IMR-90 (cell line): ENCODE data around the gene UBAC1. TPM values are rescaled to one million over a fixed set of nuclear protein-coding genes. Genes with fewer than 3 reads are reported as not detected.

Experiments used
- ATAC-seq: fragments of 200-7000 bp; cut with Tn5 transposase; 2 replicates; pipeline ENCODE4 v1.9.1; 2020; ENCODE audit warnings: low read depth, mild to moderate bottlenecking, moderate library complexity
- BruUV-seq: library from RNA; stranded (reverse); fragments of 400-500 nt; replicated peaks from 2 replicates; lab custom pipeline; 2021; lab: Mats Ljungman, UMichigan
- CTCF ChIA-PET: fragments of 300-600 bp; formaldehyde crosslinking; extraction: SDS; loops from one replicate; lab custom pipeline; 2021; ENCODE audit warnings: antibody characterized with exemption; lab: Yijun Ruan, JAX
- POLR2A ChIA-PET: fragments of 300-600 bp; sonication (Branson Sonifier 250); formaldehyde crosslinking; loops from one replicate; lab custom pipeline; 2022; ENCODE audit warnings: antibody characterized with exemption; ENCODE audit not compliant: unreplicated experiment; lab: Charles Lee
- DNase-seq: peaks from one replicate; pipeline ENCODE4 v3.0.0; 2013
- H2AFZ ChIP-seq: replicated peaks from 2 replicates; pipeline ENCODE3; 2013; ENCODE audit warnings: low read length, mild to moderate bottlenecking; ENCODE audit not compliant: poor library complexity
- H2AK5ac ChIP-seq: 2 replicates; pipeline ENCODE4 v1.6.1; 2013; ENCODE audit warnings: low read depth, low read length, inconsistent platforms
- H2AK9ac ChIP-seq: replicated peaks from 2 replicates; pipeline ENCODE3; 2013; ENCODE audit warnings: mild to moderate bottlenecking, low read depth, low read length, moderate library complexity; ENCODE audit not compliant: poor library complexity
- H2BK120ac ChIP-seq: 2 replicates; pipeline ENCODE4 v1.6.1; 2013; ENCODE audit warnings: low read depth, low read length, inconsistent platforms
- H2BK15ac ChIP-seq: 3 replicates; pipeline ENCODE4 v1.6.1; 2013; ENCODE audit warnings: low read depth, low read length, inconsistent platforms
- H2BK20ac ChIP-seq: 2 replicates; pipeline ENCODE4 v1.6.1; 2013; ENCODE audit warnings: low read depth, mild to moderate bottlenecking, inconsistent platforms, low read length, moderate library complexity
- H2BK5ac ChIP-seq: 2 replicates; pipeline ENCODE4 v1.6.1; 2013; ENCODE audit warnings: mild to moderate bottlenecking, low read depth, low read length, inconsistent platforms; ENCODE audit not compliant: poor library complexity, severe bottlenecking
- H3K14ac ChIP-seq: replicated peaks from 2 replicates; pipeline ENCODE4 v1.6.1; 2013; ENCODE audit warnings: low read depth, low read length, inconsistent platforms
- H3K18ac ChIP-seq: 2 replicates; pipeline ENCODE4 v1.6.1; 2013; ENCODE audit warnings: low read depth, low read length, control low read depth
- H3K23ac ChIP-seq: 2 replicates; pipeline ENCODE4 v1.6.1; 2013; ENCODE audit warnings: low read depth, low read length, inconsistent platforms
- H3K27ac ChIP-seq: 2 replicates; pipeline ENCODE4 v1.5.1; 2013; ENCODE audit warnings: mild to moderate bottlenecking, control low read depth, low read length; ENCODE audit not compliant: insufficient read depth
- H3K27me3 ChIP-seq: 2 replicates; pipeline ENCODE4 v1.6.1; 2013; ENCODE audit warnings: low read length; ENCODE audit not compliant: control insufficient read depth, insufficient read depth
- H3K36me3 ChIP-seq: 2 replicates; pipeline ENCODE4 v1.6.1; 2013; ENCODE audit warnings: low read length, mixed read lengths; ENCODE audit not compliant: control insufficient read depth, insufficient read depth
- H3K4ac ChIP-seq: 2 replicates; pipeline ENCODE4 v1.6.1; 2013; ENCODE audit warnings: low read depth, low read length, inconsistent platforms
- H3K4me1 ChIP-seq: 2 replicates; pipeline ENCODE4 v1.6.1; 2013; ENCODE audit warnings: low read length, mixed read lengths; ENCODE audit not compliant: control insufficient read depth, insufficient read depth
- H3K4me2 ChIP-seq: 2 replicates; pipeline ENCODE4 v1.6.1; 2013; ENCODE audit warnings: low read depth, mild to moderate bottlenecking, control low read depth, low read length, moderate library complexity
- H3K4me3 ChIP-seq: 2 replicates; pipeline ENCODE4 v1.5.1; 2013; ENCODE audit warnings: low read depth, mild to moderate bottlenecking, control low read depth, low read length, moderate library complexity; ENCODE audit not compliant: insufficient read depth
- H3K56ac ChIP-seq: 2 replicates; pipeline ENCODE4 v1.6.1; 2013; ENCODE audit warnings: low read length, inconsistent platforms; ENCODE audit not compliant: insufficient read depth; ENCODE audit errors: extremely low read depth
- H3K79me1 ChIP-seq, 2 experiments: 2 replicates each; pipeline ENCODE4 v1.6.1; 2013; ENCODE audit warnings: low read length in 2 of 2, inconsistent platforms in 1 of 2, low read depth in 1 of 2
- H3K9ac ChIP-seq: 2 replicates; pipeline ENCODE4 v1.6.1; 2013; ENCODE audit warnings: low read depth, low read length, control low read depth
- H3K9me1 ChIP-seq: 2 replicates; pipeline ENCODE4 v1.6.1; 2013; ENCODE audit warnings: low read length, inconsistent platforms; ENCODE audit not compliant: insufficient read depth
- H3K9me3 ChIP-seq: 2 replicates; pipeline ENCODE4 v1.6.1; 2013; ENCODE audit warnings: low read length; ENCODE audit not compliant: control insufficient read depth, insufficient read depth
- H4K20me1 ChIP-seq: 2 replicates; pipeline ENCODE4 v1.6.1; 2013; ENCODE audit warnings: low read length, inconsistent platforms; ENCODE audit not compliant: insufficient read depth
- H4K5ac ChIP-seq: 2 replicates; pipeline ENCODE4 v1.6.1; 2013; ENCODE audit warnings: mild to moderate bottlenecking, low read depth, low read length, control low read depth
- H4K8ac ChIP-seq, 2 experiments: 2 replicates each; pipeline ENCODE4 v1.6.1; 2013; ENCODE audit warnings: low read depth in 2 of 2, low read length in 2 of 2, control low read depth in 1 of 2, inconsistent platforms in 1 of 2
- H4K91ac ChIP-seq: 2 replicates; pipeline ENCODE4 v1.6.1; 2013; ENCODE audit warnings: low read depth, low read length, inconsistent platforms; ENCODE audit not compliant: insufficient read depth
- BHLHE40 ChIP-seq: fragments of 150-350 bp; IDR thresholded peaks from 2 replicates; pipeline ENCODE4 v1.6.1; 2016; ENCODE audit warnings: mild to moderate bottlenecking, low read depth, low read length
- MXI1 ChIP-seq: IDR thresholded peaks from 2 replicates; pipeline ENCODE4 v1.6.1; 2012; ENCODE audit warnings: low read depth, mild to moderate bottlenecking, low read length, moderate library complexity, borderline replicate concordance
- SMC3 ChIP-seq: fragments of 150-350 bp; IDR thresholded peaks from 2 replicates; pipeline ENCODE4 v1.6.1; 2016; ENCODE audit warnings: low read depth, mild to moderate bottlenecking, antibody characterized with exemption, low read length, moderate library complexity
- WGBS, 2 experiments: methylation state at CpG; one replicate each; pipeline versions ENCODE4 v1.1.5 to v1.1.7; 2013; ENCODE audit warnings: missing lambda C conversion rate in 2 of 2; ENCODE audit not compliant: insufficient read length in 1 of 2; ENCODE audit errors: extremely low coverage in 2 of 2; 5-methylcytosine and 5-hydroxymethylcytosine counted together
- dilution Hi-C: fragments of 300-500 bp; cut with HindIII; formaldehyde crosslinking; loops from one replicate; pipeline ENCODE4 v1.14.3; 2018; ENCODE audit warnings: low sequenced_read_pairs; ENCODE audit not compliant: unreplicated experiment
- in situ Hi-C: fragments of 300-500 bp; cut with MboI; formaldehyde crosslinking; loops from 3 replicates; pipeline ENCODE4 v1.14.3; 2019; ENCODE audit warnings: low sequenced_read_pairs, inconsistent platforms, mixed read lengths
- intact Hi-C: fragments of 100-400 bp; cut with micrococcal nuclease; formaldehyde crosslinking; loops from 2 replicates; pipeline ENCODE4 v1.10.0; 2022
- polyA plus RNA-seq, 3 experiments: library from polyadenylated mRNA; depleted of rRNA; stranded (reverse); fragments of >200 nt; gene quantifications; 2 replicates each; pipeline ENCODE4 v1.2.3, GENCODE V29; 2012; ENCODE audit warnings: low replicate concordance in 1 of 3
- total RNA-seq: library from RNA; depleted of rRNA; stranded (reverse); fragments of >200 nt; gene quantifications from 2 replicates; pipeline ENCODE4 v1.2.3, GENCODE V29; 2012
- TF ChIP-seq, protein P1 (sequence below): fragments of 150-350 bp; IDR thresholded peaks from 2 replicates; pipeline ENCODE4 v1.6.1; 2016; ENCODE audit warnings: low read depth, mild to moderate bottlenecking, low read length, moderate library complexity, borderline replicate concordance

UBAC1 gene
- total and polyA plus RNA-seq, 2 of the 4 experiments (the other 2 are of a cell fraction): 25.3 to 33.9 TPM

GRCh38 chr9:135890190-135891026 is 70.8 kb downstream of the UBAC1 start (continued):
- TF ChIP-seq BHLHE40: no peak

DNA sequence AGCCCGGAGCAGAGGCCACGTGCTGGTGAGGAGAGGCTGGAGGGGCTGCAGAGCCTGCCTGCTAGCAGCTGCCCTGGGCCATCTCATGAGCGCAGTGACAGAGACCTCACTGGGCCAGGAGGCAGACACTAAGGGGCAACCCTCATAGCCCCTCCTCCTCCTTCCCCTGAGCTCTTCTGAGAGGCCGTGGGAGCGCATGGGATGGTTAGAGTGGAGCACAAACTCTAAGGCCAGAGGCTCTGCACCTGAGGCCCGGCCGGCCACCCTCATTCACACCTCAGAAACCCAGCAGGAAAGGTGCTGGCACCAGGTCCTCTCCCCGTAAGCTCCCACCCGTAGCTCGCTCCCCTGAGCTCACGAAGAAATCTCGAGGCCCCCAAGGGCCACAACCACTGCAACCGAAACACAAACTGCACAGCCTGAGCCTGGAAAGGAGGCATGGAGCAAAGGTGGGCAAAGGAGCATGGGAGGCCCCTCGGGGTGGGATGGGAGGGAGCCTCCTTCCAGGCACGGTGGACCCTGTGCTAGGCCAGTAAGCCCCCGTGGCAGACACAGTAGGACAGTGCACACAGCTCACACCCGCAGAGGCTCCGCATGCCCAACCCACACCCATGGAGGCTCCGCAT is 71.5 kb downstream of the UBAC1 start:
- Histone ChIP-seq H2AFZ (no peak overlapping the region), H3K36me3 (no peaks in the 10 kb centered on the region), H3K4me1 (peaks cover 24% of the 10 kb centered on the region), H3K14ac (no peak overlapping the region), H2BK120ac (no peak overlapping the region), H3K18ac (no peak overlapping the region), H3K56ac (no peak overlapping the region), H4K20me1 (peaks cover 94% of the 10 kb centered on the region), H3K27ac (no peak overlapping the region), H3K4ac (no peak overlapping the region), H2BK20ac (no peak overlapping the region), H2AK5ac (no peak overlapping the region), H2BK15ac (no peak overlapping the region), H2AK9ac (no peak overlapping the region), H3K27me3 (no peaks in the 10 kb centered on the region), H3K79me1 (peaks cover 27 to 88% of the 10 kb centered on the region in 2 experiments), H3K4me3 (no peak overlapping the region), H3K9ac (no peak overlapping the region), H3K9me1 (peaks cover 43% of the 10 kb centered on the region), H4K5ac (no peak overlapping the region), H3K23ac (no peak overlapping the region), H3K9me3 (no peaks in the 10 kb centered on the region), H2BK5ac (no peak overlapping the region), H3K4me2 (no peak overlapping the region), H4K8ac (no peak overlapping the region), H4K91ac (no peak overlapping the region)
- ATAC-seq: no peak
- in situ Hi-C loops (no loop called here), dilution Hi-C loops (no loop called here), intact Hi-C loops (no loop called here)
- TF ChIP-seq BHLHE40 (no peak), SMC3 (no peak), MXI1 (no peak)
- TF ChIP-seq, protein P1, sequence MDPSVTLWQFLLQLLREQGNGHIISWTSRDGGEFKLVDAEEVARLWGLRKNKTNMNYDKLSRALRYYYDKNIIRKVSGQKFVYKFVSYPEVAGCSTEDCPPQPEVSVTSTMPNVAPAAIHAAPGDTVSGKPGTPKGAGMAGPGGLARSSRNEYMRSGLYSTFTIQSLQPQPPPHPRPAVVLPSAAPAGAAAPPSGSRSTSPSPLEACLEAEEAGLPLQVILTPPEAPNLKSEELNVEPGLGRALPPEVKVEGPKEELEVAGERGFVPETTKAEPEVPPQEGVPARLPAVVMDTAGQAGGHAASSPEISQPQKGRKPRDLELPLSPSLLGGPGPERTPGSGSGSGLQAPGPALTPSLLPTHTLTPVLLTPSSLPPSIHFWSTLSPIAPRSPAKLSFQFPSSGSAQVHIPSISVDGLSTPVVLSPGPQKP: no peak
- ChIA-PET CTCF (no interaction called here), POLR2A (no interaction called here)
- no TSS peak for BruUV-seq
- no CpG with 5 or more reads among the region's 19 CpGs for WGBS, 2 experiments
- no peak for DNase-seq
